IMR-90 (cell line): ENCODE measurements around the gene SNX1. TPM values are rescaled to one million over a fixed set of nuclear protein-coding genes. Genes with fewer than 3 reads are reported as not detected.

ENCODE experiments used
- ATAC-seq: fragments of 200-7000 bp; cut with Tn5 transposase; 2 replicates; pipeline ENCODE4 v1.9.1; 2020; ENCODE audit warnings: low read depth, mild to moderate bottlenecking, moderate library complexity
- BruUV-seq: library from RNA; stranded (reverse); fragments of 400-500 nt; replicated peaks from 2 replicates; lab custom pipeline; 2021; lab: Mats Ljungman, UMichigan
- CTCF ChIA-PET: fragments of 300-600 bp; formaldehyde crosslinking; extraction: SDS; loops from one replicate; lab custom pipeline; 2021; ENCODE audit warnings: antibody characterized with exemption; lab: Yijun Ruan, JAX
- POLR2A ChIA-PET: fragments of 300-600 bp; sonication (Branson Sonifier 250); formaldehyde crosslinking; loops from one replicate; lab custom pipeline; 2022; ENCODE audit warnings: antibody characterized with exemption; ENCODE audit not compliant: unreplicated experiment; lab: Charles Lee
- DNase-seq: peaks from one replicate; pipeline ENCODE4 v3.0.0; 2013
- H2AFZ ChIP-seq: replicated peaks from 2 replicates; pipeline ENCODE3; 2013; ENCODE audit warnings: low read length, mild to moderate bottlenecking; ENCODE audit not compliant: poor library complexity
- H2AK5ac ChIP-seq: 2 replicates; pipeline ENCODE4 v1.6.1; 2013; ENCODE audit warnings: low read depth, low read length, inconsistent platforms
- H2AK9ac ChIP-seq: replicated peaks from 2 replicates; pipeline ENCODE3; 2013; ENCODE audit warnings: mild to moderate bottlenecking, low read depth, low read length, moderate library complexity; ENCODE audit not compliant: poor library complexity
- H2BK120ac ChIP-seq: 2 replicates; pipeline ENCODE4 v1.6.1; 2013; ENCODE audit warnings: low read depth, low read length, inconsistent platforms
- H2BK15ac ChIP-seq: 3 replicates; pipeline ENCODE4 v1.6.1; 2013; ENCODE audit warnings: low read depth, low read length, inconsistent platforms
- H2BK20ac ChIP-seq: 2 replicates; pipeline ENCODE4 v1.6.1; 2013; ENCODE audit warnings: low read depth, mild to moderate bottlenecking, inconsistent platforms, low read length, moderate library complexity
- H2BK5ac ChIP-seq: 2 replicates; pipeline ENCODE4 v1.6.1; 2013; ENCODE audit warnings: mild to moderate bottlenecking, low read depth, low read length, inconsistent platforms; ENCODE audit not compliant: poor library complexity, severe bottlenecking
- H3K14ac ChIP-seq: replicated peaks from 2 replicates; pipeline ENCODE4 v1.6.1; 2013; ENCODE audit warnings: low read depth, low read length, inconsistent platforms
- H3K18ac ChIP-seq: 2 replicates; pipeline ENCODE4 v1.6.1; 2013; ENCODE audit warnings: low read depth, low read length, control low read depth
- H3K23ac ChIP-seq: 2 replicates; pipeline ENCODE4 v1.6.1; 2013; ENCODE audit warnings: low read depth, low read length, inconsistent platforms
- H3K27ac ChIP-seq: 2 replicates; pipeline ENCODE4 v1.5.1; 2013; ENCODE audit warnings: mild to moderate bottlenecking, control low read depth, low read length; ENCODE audit not compliant: insufficient read depth
- H3K27me3 ChIP-seq: 2 replicates; pipeline ENCODE4 v1.6.1; 2013; ENCODE audit warnings: low read length; ENCODE audit not compliant: control insufficient read depth, insufficient read depth
- H3K36me3 ChIP-seq: 2 replicates; pipeline ENCODE4 v1.6.1; 2013; ENCODE audit warnings: low read length, mixed read lengths; ENCODE audit not compliant: control insufficient read depth, insufficient read depth
- H3K4ac ChIP-seq: 2 replicates; pipeline ENCODE4 v1.6.1; 2013; ENCODE audit warnings: low read depth, low read length, inconsistent platforms
- H3K4me1 ChIP-seq: 2 replicates; pipeline ENCODE4 v1.6.1; 2013; ENCODE audit warnings: low read length, mixed read lengths; ENCODE audit not compliant: control insufficient read depth, insufficient read depth
- H3K4me2 ChIP-seq: 2 replicates; pipeline ENCODE4 v1.6.1; 2013; ENCODE audit warnings: low read depth, mild to moderate bottlenecking, control low read depth, low read length, moderate library complexity
- H3K4me3 ChIP-seq: 2 replicates; pipeline ENCODE4 v1.5.1; 2013; ENCODE audit warnings: low read depth, mild to moderate bottlenecking, control low read depth, low read length, moderate library complexity; ENCODE audit not compliant: insufficient read depth
- H3K56ac ChIP-seq: 2 replicates; pipeline ENCODE4 v1.6.1; 2013; ENCODE audit warnings: low read length, inconsistent platforms; ENCODE audit not compliant: insufficient read depth; ENCODE audit errors: extremely low read depth
- H3K79me1 ChIP-seq, 2 experiments: 2 replicates each; pipeline ENCODE4 v1.6.1; 2013; ENCODE audit warnings: low read length in 2 of 2, inconsistent platforms in 1 of 2, low read depth in 1 of 2
- H3K9ac ChIP-seq: 2 replicates; pipeline ENCODE4 v1.6.1; 2013; ENCODE audit warnings: low read depth, low read length, control low read depth
- H3K9me1 ChIP-seq: 2 replicates; pipeline ENCODE4 v1.6.1; 2013; ENCODE audit warnings: low read length, inconsistent platforms; ENCODE audit not compliant: insufficient read depth
- H3K9me3 ChIP-seq: 2 replicates; pipeline ENCODE4 v1.6.1; 2013; ENCODE audit warnings: low read length; ENCODE audit not compliant: control insufficient read depth, insufficient read depth
- H4K20me1 ChIP-seq: 2 replicates; pipeline ENCODE4 v1.6.1; 2013; ENCODE audit warnings: low read length, inconsistent platforms; ENCODE audit not compliant: insufficient read depth
- H4K5ac ChIP-seq: 2 replicates; pipeline ENCODE4 v1.6.1; 2013; ENCODE audit warnings: mild to moderate bottlenecking, low read depth, low read length, control low read depth
- H4K8ac ChIP-seq, 2 experiments: 2 replicates each; pipeline ENCODE4 v1.6.1; 2013; ENCODE audit warnings: low read depth in 2 of 2, low read length in 2 of 2, control low read depth in 1 of 2, inconsistent platforms in 1 of 2
- H4K91ac ChIP-seq: 2 replicates; pipeline ENCODE4 v1.6.1; 2013; ENCODE audit warnings: low read depth, low read length, inconsistent platforms; ENCODE audit not compliant: insufficient read depth
- BHLHE40 ChIP-seq: fragments of 150-350 bp; IDR thresholded peaks from 2 replicates; pipeline ENCODE4 v1.6.1; 2016; ENCODE audit warnings: mild to moderate bottlenecking, low read depth, low read length
- CEBPB ChIP-seq: IDR thresholded peaks from 2 replicates; pipeline ENCODE4 v1.6.1; 2012; ENCODE audit warnings: low read depth, low read length, improper control_type of control experiment
- CHD1 ChIP-seq: IDR thresholded peaks from 2 replicates; pipeline ENCODE4 v1.6.1; 2012; ENCODE audit warnings: low read depth, low read length, improper control_type of control experiment
- CTCF ChIP-seq: conservative IDR thresholded peaks from 2 replicates; pipeline ENCODE4 v1.5.1; 2012; ENCODE audit warnings: mild to moderate bottlenecking, low read depth, low read length, improper control_type of control experiment
- FOS ChIP-seq: fragments of 150-350 bp; IDR thresholded peaks from 2 replicates; pipeline ENCODE4 v1.6.1; 2016; ENCODE audit warnings: low read depth, low read length
- MAZ ChIP-seq: IDR thresholded peaks from 2 replicates; pipeline ENCODE4 v1.6.1; 2012; ENCODE audit warnings: low read depth, mild to moderate bottlenecking, low read length, improper control_type of control experiment, moderate library complexity, borderline replicate concordance
- MXI1 ChIP-seq: IDR thresholded peaks from 2 replicates; pipeline ENCODE4 v1.6.1; 2012; ENCODE audit warnings: low read depth, mild to moderate bottlenecking, low read length, moderate library complexity, borderline replicate concordance
- NFE2L2 ChIP-seq: fragments of 150-350 bp; IDR thresholded peaks from 2 replicates; pipeline ENCODE4 v1.6.1; 2016; ENCODE audit warnings: low read depth, mild to moderate bottlenecking, low read length
- POLR2A ChIP-seq: IDR thresholded peaks from 2 replicates; pipeline ENCODE4 v1.6.1; 2012; ENCODE audit warnings: mild to moderate bottlenecking, low read depth, low read length
- RAD21 ChIP-seq: IDR thresholded peaks from 2 replicates; pipeline ENCODE4 v1.6.1; 2012; ENCODE audit warnings: low read length, improper control_type of control experiment
- RCOR1 ChIP-seq: IDR thresholded peaks from 2 replicates; pipeline ENCODE4 v1.6.1; 2012; ENCODE audit warnings: mild to moderate bottlenecking, low read length, improper control_type of control experiment; ENCODE audit not compliant: insufficient replicate concordance
- RFX5 ChIP-seq: IDR thresholded peaks from 2 replicates; pipeline ENCODE4 v1.8.0; 2012; ENCODE audit warnings: low read depth, mild to moderate bottlenecking, low read length, moderate library complexity
- USF2 ChIP-seq: fragments of 150-350 bp; IDR thresholded peaks from 2 replicates; pipeline ENCODE4 v1.6.1; 2017; ENCODE audit warnings: mild to moderate bottlenecking, antibody characterized with exemption, low read length, low read depth
- WGBS, 2 experiments: methylation state at CpG; one replicate each; pipeline versions ENCODE4 v1.1.5 to v1.1.7; 2013; ENCODE audit warnings: missing lambda C conversion rate in 2 of 2; ENCODE audit not compliant: insufficient read length in 1 of 2; ENCODE audit errors: extremely low coverage in 2 of 2; 5-methylcytosine and 5-hydroxymethylcytosine counted together
- dilution Hi-C: fragments of 300-500 bp; cut with HindIII; formaldehyde crosslinking; loops from one replicate; pipeline ENCODE4 v1.14.3; 2018; ENCODE audit warnings: low sequenced_read_pairs; ENCODE audit not compliant: unreplicated experiment
- in situ Hi-C: fragments of 300-500 bp; cut with MboI; formaldehyde crosslinking; loops from 3 replicates; pipeline ENCODE4 v1.14.3; 2019; ENCODE audit warnings: low sequenced_read_pairs, inconsistent platforms, mixed read lengths
- intact Hi-C: fragments of 100-400 bp; cut with micrococcal nuclease; formaldehyde crosslinking; loops from 2 replicates; pipeline ENCODE4 v1.10.0; 2022
- polyA plus RNA-seq, 3 experiments: library from polyadenylated mRNA; depleted of rRNA; stranded (reverse); fragments of >200 nt; gene quantifications; 2 replicates each; pipeline ENCODE4 v1.2.3, GENCODE V29; 2012; ENCODE audit warnings: low replicate concordance in 1 of 3
- total RNA-seq: library from RNA; depleted of rRNA; stranded (reverse); fragments of >200 nt; gene quantifications from 2 replicates; pipeline ENCODE4 v1.2.3, GENCODE V29; 2012

The SNX1 gene
- total and polyA plus RNA-seq, 2 of the 4 experiments (the other 2 are of a cell fraction) = 35.3 to 72.3 TPM

- H3K9me3 ChIP-seq = no peaks in the 10 kb centered on the region
- peaks cover 27% of the 10 kb centered on the region for H3K36me3 ChIP-seq
- ChIA-PET CTCF (interaction anchor here (0.5 to 1.4 kb wide), 5 partner anchors 9 to 186 kb away, joined by 3 to 5 read pairs (median 4); no protein-coding TSS in a partner anchor), POLR2A (interaction anchor here (0.6 to 1.6 kb wide), 4 partner anchors 9 to 1022 kb away, joined by 3 to 7 read pairs (median 4); partner anchors contain the start of gene CLPX)
- H3K23ac ChIP-seq = peak within 1 kb of the TSS; percentile 92
- H3K9me1 ChIP-seq = peaks cover 16% of the 10 kb centered on the region
- H3K27me3 ChIP-seq = no peaks in the 10 kb centered on the region
- in situ Hi-C loops = no loop called here
- WGBS, 2 experiments = 0% methylated on average over 25 of the region's 69 CpGs; no CpG with 5 or more reads in 1 of the 2 experiments
- H4K20me1 ChIP-seq = peaks cover 31% of the 10 kb centered on the region
- peak within 1 kb of the TSS; percentile 43 for H2BK120ac ChIP-seq
- H3K56ac ChIP-seq = peak within 1 kb of the TSS; percentile 93
- no peak within 1 kb of the TSS for H2BK20ac ChIP-seq
- H2AFZ ChIP-seq = peak within 1 kb of the TSS; percentile 96
- H3K27ac ChIP-seq = peak within 1 kb of the TSS; percentile 97
- H3K18ac ChIP-seq = peak within 1 kb of the TSS; percentile 61
- H3K79me1 ChIP-seq = peaks cover 19 to 32% of the 10 kb centered on the region in 2 experiments
- H3K9ac ChIP-seq = peak within 1 kb of the TSS; percentile 97
- peak within 1 kb of the TSS; percentile 96 to 99 for H4K8ac ChIP-seq
- H3K14ac ChIP-seq = peak within 1 kb of the TSS; percentile 98
- peak within 1 kb of the TSS; percentile 97 for H3K4ac ChIP-seq
- peak within 1 kb of the TSS; percentile 99 for H2AK9ac ChIP-seq
- peak; percentile 98 for TF ChIP-seq POLR2A
- TF ChIP-seq BHLHE40 = peak; percentile 97
- TF ChIP-seq CTCF = peak; percentile 51
- no peak for TF ChIP-seq CEBPB
- TF ChIP-seq MAZ = peak; percentile 85
- TF ChIP-seq MXI1 = peak; percentile 15; the same call in 1 of the 2 replicates
- no peak for TF ChIP-seq RFX5
- TF ChIP-seq USF2 = no peak
- no peak for TF ChIP-seq FOS
- TF ChIP-seq CHD1 = peak; percentile 90; the same call in 1 of the 2 replicates
- no peak for TF ChIP-seq RCOR1
- TF ChIP-seq NFE2L2 = no peak
- peak; percentile 57 for TF ChIP-seq RAD21
- BruUV-seq = no TSS peak
- H4K91ac ChIP-seq = peak within 1 kb of the TSS; percentile 89
- dilution Hi-C loops = no loop called here
- peak within 1 kb of the TSS; percentile 93 for H4K5ac ChIP-seq
- H3K4me3 ChIP-seq = peak within 1 kb of the TSS; percentile 92
- peak within 1 kb of the TSS; percentile 45; the same call in 1 of the 3 replicates for H2BK15ac ChIP-seq
- ATAC-seq (peak; percentile 93), DNase-seq (peak; percentile 97)
- H2BK5ac ChIP-seq = peak within 1 kb of the TSS; percentile 86
- peak within 1 kb of the TSS; percentile 93 for H2AK5ac ChIP-seq
- H3K4me2 ChIP-seq = peak within 1 kb of the TSS; percentile 93
- intact Hi-C loops = loop anchor here (1.0 kb wide), 2 partner anchors 193 to 215 kb away; partner anchors contain the start of gene CSNK1G1
- peaks cover 6% of the 10 kb centered on the region for H3K4me1 ChIP-seq
These were observed 67.3 kb downstream of the SNX1 start, which contains the start of gene PPIB for GRCh38 chr15:64162869-64163658. Gene PPIB, minus strand, starts transcription at chr15:64163022. Its CDS starts 36 bp downstream, at chr15:64162986.
